Suprapubic skin (tissue), 4 donors: ENCODE measurements around the gene ANKRD13A. TPM values are rescaled to one million over a fixed set of nuclear protein-coding genes. Genes with fewer than 3 reads are reported as not detected.

Experiments
- DNase-seq, 2 donors: peaks; one replicate each; pipeline ENCODE4 v3.0.0-alpha.2; 2019; ENCODE audit warnings: low spot score in 2 of 2
- H3K27ac ChIP-seq: fragments of 200-600 bp; sonication (generic); one replicate; pipeline ENCODE4 v1.5.1; 2019
- H3K27me3 ChIP-seq: fragments of 200-600 bp; sonication (generic); one replicate; pipeline ENCODE4 v1.5.1; 2019
- H3K36me3 ChIP-seq: fragments of 200-600 bp; sonication (generic); one replicate; pipeline ENCODE4 v1.5.1; 2019
- H3K4me1 ChIP-seq: fragments of 200-600 bp; sonication (generic); one replicate; pipeline ENCODE4 v1.5.1; 2019
- H3K4me3 ChIP-seq: fragments of 200-600 bp; sonication (generic); one replicate; pipeline ENCODE4 v1.5.1; 2019; ENCODE audit warnings: mild to moderate bottlenecking
- H3K9me3 ChIP-seq: fragments of 200-600 bp; sonication (generic); one replicate; pipeline ENCODE4 v1.5.1; 2019
- CTCF ChIP-seq, 2 donors: fragments of 200-600 bp in 1 of 2; fragments of 450-650 bp in 1 of 2; sonication (generic) in 1 of 2; IDR thresholded peaks; one replicate each; pipeline ENCODE4 v1.5.1; 2016 to 2019; ENCODE audit warnings: antibody characterized with exemption in 2 of 2, mild to moderate bottlenecking in 1 of 2, moderate library complexity in 1 of 2
- EP300 ChIP-seq: sonication (generic); formaldehyde crosslinking; IDR thresholded peaks from one replicate; pipeline ENCODE4 v1.6.1; 2017; ENCODE audit warnings: antibody characterized with exemption
- POLR2A ChIP-seq, 2 donors: fragments of 450-650 bp; IDR thresholded peaks; one replicate each; pipeline ENCODE4 v1.6.1; 2017; ENCODE audit warnings: antibody characterized with exemption in 2 of 2, mild to moderate bottlenecking in 2 of 2, moderate library complexity in 2 of 2
- POLR2AphosphoS5 ChIP-seq, 3 donors: sonication (generic); formaldehyde crosslinking; IDR thresholded peaks; one replicate each; pipeline ENCODE4 v1.6.1; 2017; ENCODE audit warnings: antibody characterized with exemption in 3 of 3
- WGBS: methylation state at CpG from one replicate; pipeline ENCODE4 v1.1.5; 2018; 5-methylcytosine and 5-hydroxymethylcytosine counted together
- total RNA-seq, 4 donors: library from RNA; depleted of rRNA; stranded (reverse); fragments of >200 nt; gene quantifications; one replicate each; pipeline ENCODE4 v1.1.0, GENCODE V29; 2016

ANKRD13A gene
- total RNA-seq, 4 donors from 2014 or later: 104 to 161 (median 114) TPM

GRCh38 chr12:109989380-109989779 is 9.8 kb upstream of the ANKRD13A start:
- no peaks in the 10 kb centered on the region for H3K27me3 ChIP-seq

GRCh38 chr12:109991586-109991985 is 7.6 kb upstream of the ANKRD13A start:
- Histone ChIP-seq H3K4me1 (peaks cover 26% of the 10 kb centered on the region), H3K27ac (no peak overlapping the region), H3K27me3 (no peaks in the 10 kb centered on the region), H3K36me3 (peaks cover 43% of the 10 kb centered on the region), H3K4me3 (no peak overlapping the region), H3K9me3 (no peaks in the 10 kb centered on the region)
- TF ChIP-seq POLR2A (IDR thresholded peaks at IDR 0.05) (no peak), CTCF (IDR thresholded peaks at IDR 0.05) (no peak), POLR2AphosphoS5 (IDR thresholded peaks at IDR 0.05) (no peak), EP300 (no peak)
- 89% methylated on average over 5 of the region's 5 CpGs for WGBS
- DNase-seq: no peak

More at GRCh38 chr12:109989380-109989779, 9.8 kb upstream of the ANKRD13A start:
- DNase-seq: no peak
- 88% methylated on average over 5 of the region's 5 CpGs for WGBS
- Histone ChIP-seq H3K36me3 (peaks cover 65% of the 10 kb centered on the region), H3K27ac (peak overlapping the region; percentile 40), H3K9me3 (no peaks in the 10 kb centered on the region), H3K4me1 (peaks cover 10% of the 10 kb centered on the region), H3K4me3 (no peak overlapping the region)
- TF ChIP-seq POLR2AphosphoS5 (IDR thresholded peaks at IDR 0.05) (no peak), POLR2A (IDR thresholded peaks at IDR 0.05) (no peak), EP300 (no peak), CTCF (IDR thresholded peaks at IDR 0.05) (no peak)

GRCh38 chr12:109993091-109993490 is 6.1 kb upstream of the ANKRD13A start:
- Histone ChIP-seq H3K9me3 (no peaks in the 10 kb centered on the region), H3K27ac (no peak overlapping the region), H3K4me3 (no peak overlapping the region), H3K27me3 (no peaks in the 10 kb centered on the region), H3K36me3 (peaks cover 28% of the 10 kb centered on the region), H3K4me1 (peaks cover 27% of the 10 kb centered on the region)
- WGBS: 83% methylated on average over 2 of the region's 2 CpGs
- TF ChIP-seq POLR2AphosphoS5 (IDR thresholded peaks at IDR 0.05) (no peak), CTCF (IDR thresholded peaks at IDR 0.05) (no peak), EP300 (no peak), POLR2A (IDR thresholded peaks at IDR 0.05) (no peak)
- no peak for DNase-seq

GRCh38 chr12:109994401-109995175 is 4.6 kb upstream of the ANKRD13A start:
- Histone ChIP-seq H3K27ac (no peak overlapping the region), H3K4me3 (peak overlapping the region; percentile 89), H3K36me3 (peaks cover 14% of the 10 kb centered on the region), H3K27me3 (no peaks in the 10 kb centered on the region), H3K4me1 (peaks cover 33% of the 10 kb centered on the region), H3K9me3 (no peaks in the 10 kb centered on the region)
- TF ChIP-seq CTCF (IDR thresholded peaks at IDR 0.05): no peak
- TF ChIP-seq POLR2A (IDR thresholded peaks at IDR 0.05): no peak
- TF ChIP-seq POLR2AphosphoS5 (IDR thresholded peaks at IDR 0.05): no peak
- TF ChIP-seq EP300: no peak
- no peak for DNase-seq
- 35% methylated on average over 6 of the region's 6 CpGs for WGBS

GRCh38 chr12:109995361-109995685 is 3.9 kb upstream of the ANKRD13A start:
- Histone ChIP-seq H3K4me1 (peaks cover 33% of the 10 kb centered on the region), H3K9me3 (no peaks in the 10 kb centered on the region), H3K4me3 (peak overlapping the region; percentile 89), H3K27ac (peak overlapping the region; percentile 88), H3K27me3 (no peaks in the 10 kb centered on the region), H3K36me3 (peaks cover 8% of the 10 kb centered on the region)
- WGBS: 0% methylated on average over 6 of the region's 6 CpGs
- no peak for DNase-seq
- TF ChIP-seq EP300 (no peak), CTCF (IDR thresholded peaks at IDR 0.05) (no peak), POLR2A (IDR thresholded peaks at IDR 0.05) (no peak), POLR2AphosphoS5 (IDR thresholded peaks at IDR 0.05) (no peak)
